ENCODE results near the gene TCERG1L.
"Not testable (repeated sequence)": the region's sequence is repeated elsewhere in the genome, so short reads cannot be mapped to it uniquely, and the experiment has no call there.

TCERG1L gene

GRCh38 chr10:131345691-131346090, 34.2 kb upstream of the TCERG1L start:
- Histone ChIP-seq H3K9ac (ENCODE audit: low read length) (no peak overlapping the region), H3K36me3 (ENCODE audit: control insufficient read depth, insufficient read depth, low read length) (no peaks in the 10 kb centered on the region), H3K4me3 (ENCODE audit: low read depth, low read length) (no peak overlapping the region), H3K9me3 (ENCODE audit: control insufficient read depth, insufficient read depth, low read depth, low read length) (no peaks in the 10 kb centered on the region), H3K27ac (ENCODE audit: low read depth, low read length) (no peak overlapping the region), H3K27me3 (ENCODE audit: control insufficient read depth, insufficient read depth, low read length) (peaks cover 9% of the 10 kb centered on the region; the same call in 1 of the 2 replicates), H3K4me1 (ENCODE audit: control insufficient read depth, insufficient read depth, low read length) (no peaks in the 10 kb centered on the region; the same call in 1 of the 2 replicates)

GRCh38 chr10:131344747-131345146, 33.2 kb upstream of the TCERG1L start:
- Histone ChIP-seq H3K27me3 (ENCODE audit: control insufficient read depth, insufficient read depth, low read length) (peaks cover 9% of the 10 kb centered on the region; the same call in 1 of the 2 replicates), H3K36me3 (ENCODE audit: control insufficient read depth, insufficient read depth, low read length) (no peaks in the 10 kb centered on the region), H3K9ac (ENCODE audit: low read length) (no peak overlapping the region), H3K9me3 (ENCODE audit: control insufficient read depth, insufficient read depth, low read depth, low read length) (no peaks in the 10 kb centered on the region), H3K4me3 (ENCODE audit: low read depth, low read length) (no peak overlapping the region), H3K4me1 (ENCODE audit: control insufficient read depth, insufficient read depth, low read length) (no peaks in the 10 kb centered on the region), H3K27ac (ENCODE audit: low read depth, low read length) (no peak overlapping the region)

DNA sequence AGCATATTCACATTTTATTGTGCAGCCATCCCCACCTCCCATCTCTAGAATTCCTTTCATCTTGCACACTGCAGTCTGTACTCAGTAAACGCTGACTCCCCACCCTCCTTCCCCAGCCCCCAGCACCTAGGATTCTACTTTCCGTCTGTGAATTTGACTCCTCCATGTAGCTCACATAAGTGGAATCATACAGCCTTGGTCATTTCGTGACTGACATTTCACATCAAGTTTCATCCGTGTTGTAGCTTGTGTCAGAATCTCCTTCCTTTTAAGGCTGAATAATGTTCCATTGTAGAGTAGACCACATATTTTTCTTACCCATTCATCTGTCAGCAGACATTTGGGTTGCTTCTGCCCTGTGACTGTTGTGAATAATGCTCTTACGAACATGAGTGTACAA, 26.2 kb upstream of the TCERG1L start:
- no peaks in the 10 kb centered on the region for H3K4me1 ChIP-seq (ENCODE audit: control insufficient read depth, insufficient read depth, low read length)
- no peak overlapping the region for H3K4me3 ChIP-seq (ENCODE audit: low read depth, low read length)
- H3K9me3 ChIP-seq (ENCODE audit: control insufficient read depth, insufficient read depth, low read depth, low read length): 0 out of 2 replicates have a peak, but pooled peaks cover 2% of the 10 kb centered on the region
- no peaks in the 10 kb centered on the region; the same call in 1 of the 2 replicates for H3K27me3 ChIP-seq (ENCODE audit: control insufficient read depth, insufficient read depth, low read length)
- H3K36me3 ChIP-seq (ENCODE audit: control insufficient read depth, insufficient read depth, low read length): no peaks in the 10 kb centered on the region
- no peak overlapping the region for H3K27ac ChIP-seq (ENCODE audit: low read depth, low read length)
- no peak overlapping the region for H3K9ac ChIP-seq (ENCODE audit: low read length)

DNA sequence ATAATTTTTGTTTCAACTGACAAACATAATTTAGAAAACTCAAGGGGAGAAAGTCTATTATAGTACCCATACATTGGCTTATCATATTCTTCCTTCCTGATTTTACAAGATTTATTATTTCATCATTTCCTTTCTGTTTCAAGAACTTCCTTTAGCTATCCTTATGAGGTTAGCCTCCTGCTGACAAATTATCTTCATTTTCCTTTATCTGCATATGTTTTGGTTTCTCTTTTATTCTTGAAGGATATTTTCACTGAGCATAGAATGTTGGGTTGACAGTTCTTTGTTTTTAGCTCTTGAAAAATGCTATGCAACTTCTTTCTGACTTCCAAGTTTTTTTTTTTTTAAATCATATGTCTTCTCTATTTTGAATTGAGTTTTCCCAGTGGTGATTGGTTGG, 21.3 kb upstream of the TCERG1L start:
- no peak overlapping the region for H3K9ac ChIP-seq (ENCODE audit: low read length)
- no peaks in the 10 kb centered on the region; the same call in 1 of the 2 replicates for H3K27me3 ChIP-seq (ENCODE audit: control insufficient read depth, insufficient read depth, low read length)
- no peaks in the 10 kb centered on the region for H3K9me3 ChIP-seq (ENCODE audit: control insufficient read depth, insufficient read depth, low read depth, low read length)
- H3K4me3 ChIP-seq (ENCODE audit: low read depth, low read length): no peak overlapping the region
- H3K4me1 ChIP-seq (ENCODE audit: control insufficient read depth, insufficient read depth, low read length): no peaks in the 10 kb centered on the region
- no peak overlapping the region for H3K27ac ChIP-seq (ENCODE audit: low read depth, low read length)
- H3K36me3 ChIP-seq (ENCODE audit: control insufficient read depth, insufficient read depth, low read length): no peaks in the 10 kb centered on the region

GRCh38 chr10:131323880-131324279, 12.4 kb upstream of the TCERG1L start:
- H3K9me3 ChIP-seq (ENCODE audit: control insufficient read depth, insufficient read depth, low read depth, low read length): no peaks in the 10 kb centered on the region
- H3K27me3 ChIP-seq (ENCODE audit: control insufficient read depth, insufficient read depth, low read length): peaks cover 4% of the 10 kb centered on the region; the same call in 1 of the 2 replicates

DNA sequence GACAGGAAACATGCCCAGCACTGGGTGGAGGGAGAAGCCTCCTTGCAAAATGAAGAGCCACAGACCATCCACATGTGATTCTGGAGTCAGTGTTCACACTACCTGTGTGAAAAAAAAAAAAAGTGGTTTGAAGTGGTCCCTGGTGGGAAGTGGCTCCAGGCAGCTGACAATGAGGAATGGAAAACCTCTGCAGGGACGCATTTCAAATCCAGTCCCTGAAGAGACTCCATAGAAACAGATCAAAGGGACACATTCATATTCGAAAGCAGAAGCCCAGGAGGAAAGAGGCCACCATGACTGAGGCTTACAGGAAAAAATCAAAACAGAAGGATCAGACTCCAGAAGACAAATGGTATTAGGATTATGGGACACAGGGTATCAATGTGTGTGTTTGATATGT, 11.5 kb upstream of the TCERG1L start:
- Histone ChIP-seq H3K4me3 (ENCODE audit: low read depth, low read length) (no peak overlapping the region), H3K4me1 (ENCODE audit: control insufficient read depth, insufficient read depth, low read length) (peaks cover 26% of the 10 kb centered on the region), H3K36me3 (ENCODE audit: control insufficient read depth, insufficient read depth, low read length) (no peaks in the 10 kb centered on the region), H3K27ac (ENCODE audit: low read depth, low read length) (no peak overlapping the region), H3K9ac (ENCODE audit: low read length) (no peak overlapping the region), H3K27me3 (ENCODE audit: control insufficient read depth, insufficient read depth, low read length) (peaks cover 4% of the 10 kb centered on the region; the same call in 1 of the 2 replicates), H3K9me3 (ENCODE audit: control insufficient read depth, insufficient read depth, low read depth, low read length) (no peaks in the 10 kb centered on the region)

More at GRCh38 chr10:131323880-131324279, 12.4 kb upstream of the TCERG1L start:
- no peak overlapping the region for H3K27ac ChIP-seq (ENCODE audit: low read depth, low read length)
- no peak overlapping the region for H3K4me3 ChIP-seq (ENCODE audit: low read depth, low read length)
- H3K36me3 ChIP-seq (ENCODE audit: control insufficient read depth, insufficient read depth, low read length): no peaks in the 10 kb centered on the region
- H3K4me1 ChIP-seq (ENCODE audit: control insufficient read depth, insufficient read depth, low read length): peaks cover 26% of the 10 kb centered on the region
- H3K9ac ChIP-seq (ENCODE audit: low read length): no peak overlapping the region

GRCh38 chr10:131322575-131322974, 11.1 kb upstream of the TCERG1L start:
- H3K9ac ChIP-seq (ENCODE audit: low read length): not testable (repeated sequence)

DNA sequence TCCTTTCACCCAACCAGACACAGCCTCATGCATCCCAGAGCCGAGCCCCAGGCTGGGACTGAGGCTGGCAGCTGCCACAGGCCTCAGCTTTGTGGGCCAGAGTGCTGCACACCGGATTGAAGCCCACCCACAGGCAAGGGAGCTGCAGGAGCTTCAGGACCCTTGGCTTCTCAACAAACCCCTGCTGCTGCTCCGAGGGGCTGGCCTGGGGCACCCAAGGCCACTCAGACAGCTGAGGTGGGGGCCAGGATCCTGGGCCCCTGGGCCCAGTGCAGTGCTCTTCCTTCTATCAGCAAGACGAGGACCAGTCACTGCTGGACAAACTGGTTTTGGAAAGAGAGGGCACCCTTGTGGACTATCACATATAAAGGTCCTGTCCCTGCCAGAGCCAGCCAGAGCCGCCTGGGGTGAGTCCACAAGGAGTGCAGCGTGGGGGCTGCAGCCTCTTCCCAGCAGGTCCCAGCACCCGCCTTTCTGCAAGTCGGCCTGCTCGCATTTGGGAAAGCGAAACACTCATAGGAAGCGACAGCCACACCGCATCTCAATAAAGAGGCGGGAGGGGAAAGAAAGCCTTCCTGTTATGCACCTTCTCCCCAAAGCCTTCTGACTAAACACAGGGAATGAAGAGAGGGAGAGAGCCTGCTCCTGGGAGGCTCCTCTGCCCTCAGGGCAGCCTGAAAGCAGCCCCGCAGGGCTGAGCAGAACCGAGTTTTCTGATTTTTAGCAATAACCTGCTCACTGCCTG, 9.5 kb upstream of the TCERG1L start:
- H3K9me3 ChIP-seq (ENCODE audit: control insufficient read depth, insufficient read depth, low read depth, low read length): no peaks in the 10 kb centered on the region

More at GRCh38 chr10:131322575-131322974, 11.1 kb upstream of the TCERG1L start:
- not testable (repeated sequence) for H3K27me3 ChIP-seq (ENCODE audit: control insufficient read depth, insufficient read depth, low read length); H3K27ac ChIP-seq (ENCODE audit: low read depth, low read length); H3K4me3 ChIP-seq (ENCODE audit: low read depth, low read length); H3K36me3 ChIP-seq (ENCODE audit: control insufficient read depth, insufficient read depth, low read length); H3K9me3 ChIP-seq (ENCODE audit: control insufficient read depth, insufficient read depth, low read depth, low read length)
- peaks cover 26% of the 10 kb centered on the region for H3K4me1 ChIP-seq (ENCODE audit: control insufficient read depth, insufficient read depth, low read length)

DNA sequence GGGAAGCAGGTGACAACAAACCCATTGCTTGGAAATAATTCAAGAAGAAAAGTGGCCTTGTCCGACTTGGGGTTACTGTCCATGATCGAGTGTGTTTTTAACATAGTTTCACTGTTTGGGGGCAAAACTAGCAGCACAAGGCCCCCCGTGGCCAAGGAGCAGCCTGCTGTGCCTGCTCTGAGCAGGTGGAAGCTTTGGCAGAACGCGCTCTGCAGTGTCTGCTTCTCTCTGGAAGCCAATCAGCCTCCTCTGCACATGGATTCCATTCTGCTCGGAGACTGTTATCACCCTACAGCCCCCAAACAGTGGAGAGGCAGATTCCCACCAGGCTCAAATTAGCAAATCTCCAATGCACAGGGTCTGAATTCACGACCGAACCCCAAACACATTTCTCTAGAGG, 7.3 kb upstream of the TCERG1L start:
- Histone ChIP-seq H3K27ac (ENCODE audit: low read depth, low read length) (no peak overlapping the region), H3K4me1 (ENCODE audit: control insufficient read depth, insufficient read depth, low read length) (peaks cover 32% of the 10 kb centered on the region), H3K36me3 (ENCODE audit: control insufficient read depth, insufficient read depth, low read length) (no peaks in the 10 kb centered on the region), H3K27me3 (ENCODE audit: control insufficient read depth, insufficient read depth, low read length) (0 out of 2 replicates have a peak, but pooled peaks cover 4% of the 10 kb centered on the region), H3K4me3 (ENCODE audit: low read depth, low read length) (no peak overlapping the region), H3K9ac (ENCODE audit: low read length) (no peak overlapping the region), H3K9me3 (ENCODE audit: control insufficient read depth, insufficient read depth, low read depth, low read length) (no peaks in the 10 kb centered on the region)

More for the DNA sequence above, 9.5 kb upstream of the TCERG1L start:
- H3K27me3 ChIP-seq (ENCODE audit: control insufficient read depth, insufficient read depth, low read length): peaks cover 4% of the 10 kb centered on the region; the same call in 1 of the 2 replicates
- H3K4me3 ChIP-seq (ENCODE audit: low read depth, low read length): no peak overlapping the region
- H3K9ac ChIP-seq (ENCODE audit: low read length): no peak overlapping the region
- peaks cover 26% of the 10 kb centered on the region for H3K4me1 ChIP-seq (ENCODE audit: control insufficient read depth, insufficient read depth, low read length)
- no peak overlapping the region for H3K27ac ChIP-seq (ENCODE audit: low read depth, low read length)
- no peaks in the 10 kb centered on the region for H3K36me3 ChIP-seq (ENCODE audit: control insufficient read depth, insufficient read depth, low read length)

DNA sequence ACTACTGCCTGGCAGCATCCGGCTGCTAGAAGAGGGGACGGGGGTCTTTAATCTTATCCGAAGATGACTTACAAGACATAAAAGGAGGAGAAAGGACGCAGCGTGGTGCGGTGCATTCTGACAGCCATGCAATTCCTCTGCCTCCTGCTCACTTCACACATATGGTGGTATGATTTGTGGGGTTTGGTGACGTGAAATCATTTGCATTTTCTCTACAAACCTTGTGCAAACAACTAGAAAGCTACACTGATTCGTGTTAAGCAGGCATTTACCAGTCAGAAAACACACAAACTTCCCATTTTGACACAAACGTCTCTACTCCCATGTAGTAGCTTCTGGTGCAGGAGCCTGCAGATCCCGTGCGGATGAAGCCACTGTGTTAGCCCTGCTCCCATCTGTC, 6.8 kb upstream of the TCERG1L start:
- Histone ChIP-seq H3K4me1 (ENCODE audit: control insufficient read depth, insufficient read depth, low read length) (peaks cover 32% of the 10 kb centered on the region), H3K9me3 (ENCODE audit: control insufficient read depth, insufficient read depth, low read depth, low read length) (no peaks in the 10 kb centered on the region), H3K4me3 (ENCODE audit: low read depth, low read length) (no peak overlapping the region), H3K27ac (ENCODE audit: low read depth, low read length) (no peak overlapping the region), H3K9ac (ENCODE audit: low read length) (no peak overlapping the region), H3K27me3 (ENCODE audit: control insufficient read depth, insufficient read depth, low read length) (no peaks in the 10 kb centered on the region), H3K36me3 (ENCODE audit: control insufficient read depth, insufficient read depth, low read length) (no peaks in the 10 kb centered on the region)

DNA sequence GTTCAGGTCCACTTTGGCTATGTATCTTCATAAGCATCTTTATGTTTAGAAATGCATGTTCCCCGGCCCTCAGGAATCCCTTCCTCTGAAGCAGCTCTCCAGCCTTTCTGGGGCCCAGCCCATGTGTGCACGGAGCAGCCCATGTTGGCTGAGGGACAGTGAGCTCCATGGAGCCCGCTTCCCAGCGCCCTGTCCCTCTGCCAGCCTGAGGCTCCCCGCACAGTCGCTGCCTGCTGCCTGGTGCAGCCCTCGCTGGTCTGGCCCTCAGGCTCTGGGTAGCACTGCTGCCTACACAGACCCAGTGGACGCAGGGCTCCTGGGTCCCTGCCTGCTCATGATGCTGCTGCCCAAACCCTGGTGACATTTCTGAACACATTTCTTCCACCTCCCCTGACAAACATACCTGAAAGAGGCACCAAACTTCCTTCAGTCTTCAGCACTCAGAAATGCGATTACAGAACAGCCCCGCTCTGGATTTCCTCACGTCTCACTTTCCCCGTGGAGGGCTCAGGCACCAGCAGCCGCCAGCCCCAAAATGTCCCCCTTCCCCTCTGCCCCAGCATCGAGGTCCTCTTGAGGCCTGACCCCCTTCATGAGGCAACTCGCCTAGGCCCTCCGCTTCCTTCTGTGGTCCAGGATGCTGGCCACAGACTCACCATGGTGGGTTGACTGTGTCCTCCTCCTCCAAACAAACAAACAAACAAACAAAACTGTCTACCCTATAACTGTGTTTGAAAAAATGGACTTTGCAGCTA, 5.0 kb upstream of the TCERG1L start:
- Histone ChIP-seq H3K4me1 (ENCODE audit: control insufficient read depth, insufficient read depth, low read length) (peaks cover 27% of the 10 kb centered on the region), H3K27ac (ENCODE audit: low read depth, low read length) (no peak overlapping the region), H3K27me3 (ENCODE audit: control insufficient read depth, insufficient read depth, low read length) (no peaks in the 10 kb centered on the region), H3K9ac (ENCODE audit: low read length) (no peak overlapping the region), H3K4me3 (ENCODE audit: low read depth, low read length) (no peak overlapping the region), H3K36me3 (ENCODE audit: control insufficient read depth, insufficient read depth, low read length) (no peaks in the 10 kb centered on the region), H3K9me3 (ENCODE audit: control insufficient read depth, insufficient read depth, low read depth, low read length) (no peaks in the 10 kb centered on the region)
